Measurements from ENCODE around the gene DMP1.

Gene DMP1

GRCh38 chr4:87651941-87652340 is 1.9 kb downstream of the DMP1 start:
- H3K27ac ChIP-seq, result no peak overlapping the region
- no peak for TF ChIP-seq CTCF (IDR thresholded peaks at IDR 0.05)
- TF ChIP-seq ZFX (IDR thresholded peaks at IDR 0.05; ENCODE audit: borderline replicate concordance), result no peak

GRCh38 chr4:87654487-87655044 is 4.5 kb downstream of the DMP1 start:
- H3K27ac ChIP-seq, result no peak overlapping the region
- TF ChIP-seq CTCF (IDR thresholded peaks at IDR 0.05), result no peak
- no peak for TF ChIP-seq ZFX (IDR thresholded peaks at IDR 0.05; ENCODE audit: borderline replicate concordance)

- TF ChIP-seq ZFX (IDR thresholded peaks at IDR 0.05; ENCODE audit: borderline replicate concordance), result no peak
- TF ChIP-seq CTCF (IDR thresholded peaks at IDR 0.05), result no peak
- no peak overlapping the region for H3K27ac ChIP-seq
Observed at GRCh38 chr4:87657525-87657924, 7.4 kb downstream of the DMP1 start.

GRCh38 chr4:87659247-87659931 is 9.3 kb downstream of the DMP1 start:
- H3K27ac ChIP-seq, result no peak overlapping the region
- TF ChIP-seq CTCF (IDR thresholded peaks at IDR 0.05), result no peak
- TF ChIP-seq ZFX (IDR thresholded peaks at IDR 0.05; ENCODE audit: borderline replicate concordance), result no peak

- TF ChIP-seq ZFX (IDR thresholded peaks at IDR 0.05; ENCODE audit: borderline replicate concordance), result no peak
- no peak overlapping the region for H3K27ac ChIP-seq
Observed at GRCh38 chr4:87662871-87663270, 12.8 kb downstream of the DMP1 start.

- no peak for TF ChIP-seq ZFX (IDR thresholded peaks at IDR 0.05; ENCODE audit: borderline replicate concordance)
- TF ChIP-seq CTCF (IDR thresholded peaks at IDR 0.05), result no peak
- H3K27ac ChIP-seq, result no peak overlapping the region
Observed at GRCh38 chr4:87669373-87669772, 19.3 kb downstream of the DMP1 start.

- H3K27ac ChIP-seq, result no peak overlapping the region
- TF ChIP-seq CTCF (IDR thresholded peaks at IDR 0.05) (no peak), ZFX (IDR thresholded peaks at IDR 0.05; ENCODE audit: borderline replicate concordance) (no peak)
Observed at GRCh38 chr4:87677731-87678130, 27.7 kb downstream of the DMP1 start.

Measured in 22Rv1 (cell line).